Vagina (tissue), 2 donors: ENCODE results near the gene IQSEC3.

Source experiments
- POLR2A ChIP-seq, 2 donors: fragments of 450-650 bp; IDR thresholded peaks; one replicate each; pipeline ENCODE4 v1.6.1; 2017; ENCODE audit warnings: antibody characterized with exemption in 2 of 2, mild to moderate bottlenecking in 2 of 2, moderate library complexity in 2 of 2
- POLR2AphosphoS5 ChIP-seq, 2 donors: sonication (generic); formaldehyde crosslinking; IDR thresholded peaks; one replicate each; pipeline ENCODE4 v1.9.0; 2017; ENCODE audit warnings: antibody characterized with exemption in 2 of 2, mild to moderate bottlenecking in 2 of 2, low read depth in 1 of 2; ENCODE audit not compliant: insufficient read depth in 1 of 2
- TF ChIP-seq, protein P1 (sequence below), 3 experiments: fragments of 450-650 bp in 2 of 3; fragments of 200-600 bp in 1 of 3; sonication (generic) in 1 of 3; IDR thresholded peaks; one replicate each; pipeline ENCODE4 v1.5.1; 2017 to 2019; ENCODE audit warnings: antibody characterized with exemption in 3 of 3, mild to moderate bottlenecking in 2 of 3, moderate library complexity in 2 of 3

DNA sequence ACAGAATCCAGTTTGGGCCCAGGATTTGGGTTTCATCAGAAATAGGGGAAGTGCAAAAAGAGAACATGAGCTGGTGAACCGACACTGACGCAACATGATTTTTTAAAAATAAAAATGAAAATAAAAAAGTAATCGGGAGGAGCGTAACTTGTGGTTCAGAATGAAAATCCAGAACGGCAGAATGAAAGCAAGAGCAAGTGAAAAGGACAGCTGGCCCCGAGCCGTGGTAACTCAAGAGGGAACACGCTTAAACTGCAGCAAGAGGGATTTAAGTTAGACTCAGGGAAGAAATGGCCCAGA, 145.8 kb downstream of the IQSEC3 start:
- TF ChIP-seq, protein P1, sequence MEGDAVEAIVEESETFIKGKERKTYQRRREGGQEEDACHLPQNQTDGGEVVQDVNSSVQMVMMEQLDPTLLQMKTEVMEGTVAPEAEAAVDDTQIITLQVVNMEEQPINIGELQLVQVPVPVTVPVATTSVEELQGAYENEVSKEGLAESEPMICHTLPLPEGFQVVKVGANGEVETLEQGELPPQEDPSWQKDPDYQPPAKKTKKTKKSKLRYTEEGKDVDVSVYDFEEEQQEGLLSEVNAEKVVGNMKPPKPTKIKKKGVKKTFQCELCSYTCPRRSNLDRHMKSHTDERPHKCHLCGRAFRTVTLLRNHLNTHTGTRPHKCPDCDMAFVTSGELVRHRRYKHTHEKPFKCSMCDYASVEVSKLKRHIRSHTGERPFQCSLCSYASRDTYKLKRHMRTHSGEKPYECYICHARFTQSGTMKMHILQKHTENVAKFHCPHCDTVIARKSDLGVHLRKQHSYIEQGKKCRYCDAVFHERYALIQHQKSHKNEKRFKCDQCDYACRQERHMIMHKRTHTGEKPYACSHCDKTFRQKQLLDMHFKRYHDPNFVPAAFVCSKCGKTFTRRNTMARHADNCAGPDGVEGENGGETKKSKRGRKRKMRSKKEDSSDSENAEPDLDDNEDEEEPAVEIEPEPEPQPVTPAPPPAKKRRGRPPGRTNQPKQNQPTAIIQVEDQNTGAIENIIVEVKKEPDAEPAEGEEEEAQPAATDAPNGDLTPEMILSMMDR (IDR thresholded peaks at IDR 0.05) = no peak
- no peak for TF ChIP-seq POLR2A (IDR thresholded peaks at IDR 0.05)
- no peak for TF ChIP-seq POLR2AphosphoS5 (IDR thresholded peaks at IDR 0.05; ENCODE audit: insufficient read depth in 1 of 2, low read depth in 1 of 2)
